SJCRH30 (cell line): Measurements from ENCODE around the gene CT45A9. TPM values are rescaled to one million over a fixed set of nuclear protein-coding genes. Genes with fewer than 3 reads are reported as not detected.

ENCODE experiments used
- total RNA-seq: library from RNA; depleted of rRNA; stranded (reverse); fragments of >200 nt; shearing (Covaris generic); gene quantifications from 2 replicates; pipeline ENCODE4 v1.2.3, GENCODE V29; 2014; rRNA removed

The CT45A9 gene
- total RNA-seq, 1 experiment from 2014 or later, result not detected

Other genes starting within 250 kb of the CT45A9 start
- gene CT45A1, start 158.2 kb downstream of the CT45A9 start, total RNA-seq, result not detected in 2 replicates
- gene CT45A3, start 103.6 kb downstream of the CT45A9 start, total RNA-seq, result not detected in 2 replicates
- not detected in 2 replicates for gene CT45A5, start 86.3 kb downstream of the CT45A9 start, total RNA-seq
- not detected in 2 replicates for gene CT45A6, start 69.0 kb downstream of the CT45A9 start, total RNA-seq
- gene CT45A2, start 51.8 kb downstream of the CT45A9 start, total RNA-seq, result not detected in 2 replicates
- gene CT45A7, start 34.5 kb downstream of the CT45A9 start, total RNA-seq, result not detected in 2 replicates
- gene CT45A8, start 17.3 kb downstream of the CT45A9 start, total RNA-seq, result not detected in 2 replicates
- gene CT45A10, start 21.6 kb upstream of the CT45A9 start, total RNA-seq, result not detected in 2 replicates
- gene SAGE1, start 21.9 kb upstream of the CT45A9 start, total RNA-seq, result 0.08 TPM in 1 of 2 replicates, not detected in the other
- gene MMGT1, start 102.2 kb upstream of the CT45A9 start, total RNA-seq, result 22.7 and 24.2 TPM in 2 replicates
- gene SLC9A6, start 113.6 kb upstream of the CT45A9 start, total RNA-seq, result 13.5 and 15.8 TPM in 2 replicates